HepG2 (cell line): ENCODE measurements around the gene TGM1. TPM values are rescaled to one million over a fixed set of nuclear protein-coding genes. Genes with fewer than 3 reads are reported as not detected.
A peak's percentile ranks its signal among the peaks of the same experiment; 100 is the strongest.

Experiments
- EEA1 ChIP-seq: sonication (generic); formaldehyde crosslinking; IDR thresholded peaks from 2 replicates; pipeline ENCODE4 v1.5.1; 2020; ENCODE audit warnings: mild to moderate bottlenecking, missing genetic modification reagents, borderline replicate concordance
- EED ChIP-seq: sonication (generic); formaldehyde crosslinking; IDR thresholded peaks from 2 replicates; pipeline ENCODE4 v1.5.0; 2020; ENCODE audit warnings: mild to moderate bottlenecking, missing genetic modification reagents
- FUBP1 ChIP-seq: sonication (generic); formaldehyde crosslinking; IDR thresholded peaks from 2 replicates; pipeline ENCODE4 v1.5.1; 2020; ENCODE audit warnings: missing genetic modification reagents, mild to moderate bottlenecking, borderline replicate concordance
- HES4 ChIP-seq: sonication (generic); formaldehyde crosslinking; IDR thresholded peaks from 2 replicates; pipeline ENCODE4 v1.9.0; 2021; ENCODE audit warnings: mild to moderate bottlenecking, missing genetic modification reagents, borderline replicate concordance
- HNF4A ChIP-seq: sonication (generic); formaldehyde crosslinking; IDR thresholded peaks from 2 replicates; pipeline ENCODE4 v1.4.0; 2020; ENCODE audit warnings: missing genetic modification reagents
- JUND ChIP-seq: sonication (generic); formaldehyde crosslinking; IDR thresholded peaks from 2 replicates; pipeline ENCODE4 v1.8.0; 2022; ENCODE audit warnings: mild to moderate bottlenecking, missing genetic modification reagents
- MLLT10 ChIP-seq: sonication (generic); formaldehyde crosslinking; IDR thresholded peaks from 2 replicates; pipeline ENCODE4 v1.4.0; 2020; ENCODE audit warnings: missing genetic modification reagents
- NFE2 ChIP-seq: sonication (generic); formaldehyde crosslinking; IDR thresholded peaks from 2 replicates; pipeline ENCODE4 v1.4.0; 2020; ENCODE audit warnings: missing genetic modification reagents
- PAF1 ChIP-seq: IDR thresholded peaks from 2 replicates; pipeline ENCODE4 v1.6.1; 2016; ENCODE audit warnings: missing genetic modification reagents, missing compliant biosample characterization
- PAX8 ChIP-seq: sonication (generic); formaldehyde crosslinking; IDR thresholded peaks from 2 replicates; pipeline ENCODE4 v1.8.0; 2022; ENCODE audit warnings: mild to moderate bottlenecking, missing genetic modification reagents, borderline replicate concordance
- XRCC5 ChIP-seq: fragments of 200-400 bp; formaldehyde crosslinking; optimal IDR thresholded peaks from 2 replicates; pipeline ENCODE3; 2017; ENCODE audit warnings: mild to moderate bottlenecking, low read length
- ZFY ChIP-seq: sonication (generic); formaldehyde crosslinking; IDR thresholded peaks from 2 replicates; pipeline ENCODE4 v1.4.0; 2020; ENCODE audit warnings: missing genetic modification reagents
- ZNF138 ChIP-seq: sonication (generic); formaldehyde crosslinking; IDR thresholded peaks from 2 replicates; pipeline ENCODE4 v1.5.0; 2020; ENCODE audit warnings: mild to moderate bottlenecking, low read depth, missing genetic modification reagents
- ZNF644 ChIP-seq: IDR thresholded peaks from 2 replicates; pipeline ENCODE4 v1.6.1; 2016; ENCODE audit warnings: low read depth
- ZNF83 ChIP-seq: sonication (generic); formaldehyde crosslinking; IDR thresholded peaks from 2 replicates; pipeline ENCODE4 v1.4.0; 2020; ENCODE audit warnings: missing genetic modification reagents, mild to moderate bottlenecking, borderline replicate concordance
- ZSCAN30 ChIP-seq: sonication (generic); formaldehyde crosslinking; IDR thresholded peaks from 2 replicates; pipeline ENCODE4 v1.5.0; 2020; ENCODE audit warnings: mild to moderate bottlenecking, missing genetic modification reagents
- polyA plus RNA-seq, 8 experiments: library from polyadenylated mRNA; depleted of rRNA in 3 of 8; stranded (reverse) in 7 of 8; unstranded in 1 of 8; fragments of >200 nt; fragmentation: Illumina TruSeq in 4 of 8; extraction: Trizol in 4 of 8; gene quantifications; 2 replicates each; pipeline versions ENCODE4 v1.2.1 to v1.2.3, GENCODE V29; 2011 to 2016; ENCODE audit warnings: low read depth in 4 of 8, missing spikeins in 1 of 8, mixed read lengths in 1 of 8; ENCODE audit not compliant: insufficient read depth in 1 of 8
- total RNA-seq, 5 experiments: library from RNA; depleted of rRNA; stranded (reverse); fragments of >200 nt; fragmentation: Illumina TruSeq; extraction: Trizol; gene quantifications; 2 replicates each; pipeline ENCODE4 v1.2.3, GENCODE V29; 2016; ENCODE audit warnings: low read depth in 1 of 5
- TF ChIP-seq, protein P1 (sequence below): sonication (generic); formaldehyde crosslinking; IDR thresholded peaks from 2 replicates; pipeline ENCODE4 v1.5.1; 2020; ENCODE audit warnings: mild to moderate bottlenecking, moderate library complexity, missing genetic modification reagents
- TF ChIP-seq, protein P2 (sequence below): sonication (generic); formaldehyde crosslinking; IDR thresholded peaks from 2 replicates; pipeline ENCODE4 v1.4.0; 2020; ENCODE audit warnings: missing genetic modification reagents
- TF ChIP-seq, protein P3 (sequence below): sonication (generic); formaldehyde crosslinking; IDR thresholded peaks from 2 replicates; pipeline ENCODE4 v1.4.0; 2020; ENCODE audit warnings: missing genetic modification reagents
- TF ChIP-seq, protein P4 (sequence below): sonication (generic); formaldehyde crosslinking; IDR thresholded peaks from 2 replicates; pipeline ENCODE4 v1.5.0; 2020; ENCODE audit warnings: mild to moderate bottlenecking, missing genetic modification reagents

Gene TGM1
- total and polyA plus RNA-seq, 2 of the 13 experiments (the other 11 are each of a cell fraction or from before 2014, with no cell fraction given): 3.2 to 10.6 TPM

DNA sequence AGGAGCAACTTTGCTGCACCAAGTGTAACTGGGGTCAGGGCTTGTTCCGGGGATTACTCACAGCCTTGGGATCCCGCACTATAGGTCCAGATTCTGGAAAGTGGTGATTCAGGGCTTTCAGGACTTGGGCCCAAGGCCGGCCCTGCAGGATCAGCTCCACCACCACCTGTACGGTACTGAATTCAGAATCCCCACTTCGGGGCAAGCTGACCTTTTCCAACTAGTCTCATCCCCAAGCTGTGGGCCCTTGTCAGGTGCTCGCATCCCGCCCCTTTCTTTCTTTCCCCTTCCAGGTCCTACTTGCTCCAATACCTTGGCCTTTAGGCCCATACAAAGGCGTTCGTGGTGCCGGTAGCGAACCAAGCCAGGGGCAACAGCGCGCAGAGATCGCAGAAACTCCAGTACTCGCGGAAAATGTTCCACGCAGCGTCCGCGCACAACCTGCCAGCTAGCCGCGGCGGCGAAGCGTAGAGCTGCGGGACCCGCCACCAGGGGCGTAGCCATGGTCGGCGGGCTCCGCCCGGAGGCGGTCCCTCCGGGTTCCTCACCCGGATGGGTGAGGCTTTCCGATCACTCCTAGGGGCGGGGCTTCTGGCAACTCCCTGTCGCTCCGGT lies 21.0 kb downstream of the TGM1 start (continued):
- TF ChIP-seq, protein P1, sequence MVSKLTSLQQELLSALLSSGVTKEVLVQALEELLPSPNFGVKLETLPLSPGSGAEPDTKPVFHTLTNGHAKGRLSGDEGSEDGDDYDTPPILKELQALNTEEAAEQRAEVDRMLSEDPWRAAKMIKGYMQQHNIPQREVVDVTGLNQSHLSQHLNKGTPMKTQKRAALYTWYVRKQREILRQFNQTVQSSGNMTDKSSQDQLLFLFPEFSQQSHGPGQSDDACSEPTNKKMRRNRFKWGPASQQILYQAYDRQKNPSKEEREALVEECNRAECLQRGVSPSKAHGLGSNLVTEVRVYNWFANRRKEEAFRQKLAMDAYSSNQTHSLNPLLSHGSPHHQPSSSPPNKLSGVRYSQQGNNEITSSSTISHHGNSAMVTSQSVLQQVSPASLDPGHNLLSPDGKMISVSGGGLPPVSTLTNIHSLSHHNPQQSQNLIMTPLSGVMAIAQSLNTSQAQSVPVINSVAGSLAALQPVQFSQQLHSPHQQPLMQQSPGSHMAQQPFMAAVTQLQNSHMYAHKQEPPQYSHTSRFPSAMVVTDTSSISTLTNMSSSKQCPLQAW (CRISPR knock-in tag): peak; percentile 80; the same call in 1 of the 2 replicates
- TF ChIP-seq ZFY (CRISPR knock-in tag) (peak; percentile 77), JUND (CRISPR knock-in tag) (0 out of 2 replicates have a peak, but pooled peaks have one; percentile 47), PAX8 (CRISPR knock-in tag) (no peak), ZNF138 (peak; percentile 31; the same call in 1 of the 2 replicates), NFE2 (CRISPR knock-in tag) (no peak), HNF4A (peak; percentile 7; the same call in 1 of the 2 replicates), ZSCAN30 (CRISPR knock-in tag) (no peak), EED (CRISPR knock-in tag) (peak; percentile 47; the same call in 1 of the 2 replicates), PAF1 (CRISPR knock-in tag) (peak; percentile 79), XRCC5 (peak; percentile 95), FUBP1 (CRISPR knock-in tag) (peak; percentile 13; the same call in 1 of the 2 replicates), EEA1 (CRISPR knock-in tag) (peak; percentile 78), ZNF83 (CRISPR knock-in tag) (peak; percentile 52), HES4 (CRISPR knock-in tag) (peak; percentile 71; the same call in 1 of the 2 replicates), MLLT10 (CRISPR knock-in tag) (no peak), ZNF644 (CRISPR knock-in tag) (0 out of 2 replicates have a peak, but pooled peaks have one; percentile 7)
- TF ChIP-seq, protein P2, sequence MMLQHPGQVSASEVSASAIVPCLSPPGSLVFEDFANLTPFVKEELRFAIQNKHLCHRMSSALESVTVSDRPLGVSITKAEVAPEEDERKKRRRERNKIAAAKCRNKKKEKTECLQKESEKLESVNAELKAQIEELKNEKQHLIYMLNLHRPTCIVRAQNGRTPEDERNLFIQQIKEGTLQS (CRISPR knock-in tag): peak; percentile 57; the same call in 1 of the 2 replicates
- TF ChIP-seq, protein P3, sequence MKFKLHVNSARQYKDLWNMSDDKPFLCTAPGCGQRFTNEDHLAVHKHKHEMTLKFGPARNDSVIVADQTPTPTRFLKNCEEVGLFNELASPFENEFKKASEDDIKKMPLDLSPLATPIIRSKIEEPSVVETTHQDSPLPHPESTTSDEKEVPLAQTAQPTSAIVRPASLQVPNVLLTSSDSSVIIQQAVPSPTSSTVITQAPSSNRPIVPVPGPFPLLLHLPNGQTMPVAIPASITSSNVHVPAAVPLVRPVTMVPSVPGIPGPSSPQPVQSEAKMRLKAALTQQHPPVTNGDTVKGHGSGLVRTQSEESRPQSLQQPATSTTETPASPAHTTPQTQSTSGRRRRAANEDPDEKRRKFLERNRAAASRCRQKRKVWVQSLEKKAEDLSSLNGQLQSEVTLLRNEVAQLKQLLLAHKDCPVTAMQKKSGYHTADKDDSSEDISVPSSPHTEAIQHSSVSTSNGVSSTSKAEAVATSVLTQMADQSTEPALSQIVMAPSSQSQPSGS (CRISPR knock-in tag): no peak
- TF ChIP-seq, protein P4, sequence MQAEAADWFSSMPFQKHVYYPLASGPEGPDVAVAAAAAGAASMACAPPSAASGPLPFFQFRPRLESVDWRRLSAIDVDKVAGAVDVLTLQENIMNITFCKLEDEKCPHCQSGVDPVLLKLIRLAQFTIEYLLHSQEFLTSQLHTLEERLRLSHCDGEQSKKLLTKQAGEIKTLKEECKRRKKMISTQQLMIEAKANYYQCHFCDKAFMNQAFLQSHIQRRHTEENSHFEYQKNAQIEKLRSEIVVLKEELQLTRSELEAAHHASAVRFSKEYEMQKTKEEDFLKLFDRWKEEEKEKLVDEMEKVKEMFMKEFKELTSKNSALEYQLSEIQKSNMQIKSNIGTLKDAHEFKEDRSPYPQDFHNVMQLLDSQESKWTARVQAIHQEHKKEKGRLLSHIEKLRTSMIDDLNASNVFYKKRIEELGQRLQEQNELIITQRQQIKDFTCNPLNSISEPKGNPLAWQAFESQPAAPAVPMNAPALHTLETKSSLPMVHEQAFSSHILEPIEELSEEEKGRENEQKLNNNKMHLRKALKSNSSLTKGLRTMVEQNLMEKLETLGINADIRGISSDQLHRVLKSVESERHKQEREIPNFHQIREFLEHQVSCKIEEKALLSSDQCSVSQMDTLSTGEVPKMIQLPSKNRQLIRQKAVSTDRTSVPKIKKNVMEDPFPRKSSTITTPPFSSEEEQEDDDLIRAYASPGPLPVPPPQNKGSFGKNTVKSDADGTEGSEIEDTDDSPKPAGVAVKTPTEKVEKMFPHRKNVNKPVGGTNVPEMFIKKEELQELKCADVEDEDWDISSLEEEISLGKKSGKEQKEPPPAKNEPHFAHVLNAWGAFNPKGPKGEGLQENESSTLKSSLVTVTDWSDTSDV: peak; percentile 73; the same call in 1 of the 2 replicates
